ENCODE measurements around the gene NRG3. TPM values are rescaled to one million over a fixed set of nuclear protein-coding genes. Genes with fewer than 3 reads are reported as not detected.

NRG3 gene
- total RNA-seq, 2 experiments from 2014 or later = not detected

GRCh38 chr10:81915504-81915897 lies 40.5 kb downstream of the NRG3 start:
- CTCF ChIA-PET = no interaction called here
- no peak for DNase-seq
- Histone ChIP-seq H3K9me3 (ENCODE audit: control insufficient read depth in 1 of 2, insufficient read depth in 1 of 2, low read length in 2 of 2) (peaks cover 0 to 4% of the 10 kb centered on the region in 2 experiments), H3K4me1 (ENCODE audit: insufficient read depth, low read length) (no peaks in the 10 kb centered on the region), H3K27ac (ENCODE audit: low read depth in 1 of 2, low read length in 2 of 2) (no peak overlapping the region), H3K4me3 (ENCODE audit: low read length) (no peak overlapping the region), H3K36me3 (ENCODE audit: insufficient read depth, low read length) (no peaks in the 10 kb centered on the region), H3K27me3 (ENCODE audit: control insufficient read depth in 1 of 2, insufficient read depth in 2 of 2, low read length in 2 of 2) (no peaks in the 10 kb centered on the region)
- peaks cover 5% of the 10 kb centered on the region for H3K27me3 Mint-ChIP-seq
- ATAC-seq (ENCODE audit: poor library complexity) = no peak
- H3K4me1 Mint-ChIP-seq (ENCODE audit: low read depth) = no peaks in the 10 kb centered on the region
- POLR2A ChIA-PET = no interaction called here
- peaks cover 3% of the 10 kb centered on the region for H3K9me3 Mint-ChIP-seq
- TF ChIP-seq CTCF (IDR thresholded peaks at IDR 0.05) = no peak
- intact Hi-C loops (cut with DNase I, micrococcal nuclease) = no loop called here
- no peak overlapping the region for H3K4me3 Mint-ChIP-seq
- H3K36me3 Mint-ChIP-seq (ENCODE audit: low read depth) = no peaks in the 10 kb centered on the region
- no peak overlapping the region for H3K27ac Mint-ChIP-seq

GRCh38 chr10:81917666-81918065 lies 42.7 kb downstream of the NRG3 start:
- Histone ChIP-seq H3K4me1 (ENCODE audit: insufficient read depth, low read length) (no peaks in the 10 kb centered on the region), H3K4me3 (ENCODE audit: low read length) (no peak overlapping the region), H3K36me3 (ENCODE audit: insufficient read depth, low read length) (no peaks in the 10 kb centered on the region), H3K27me3 (ENCODE audit: control insufficient read depth in 1 of 2, insufficient read depth in 2 of 2, low read length in 2 of 2) (no peaks in the 10 kb centered on the region), H3K27ac (ENCODE audit: low read depth in 1 of 2, low read length in 2 of 2) (no peak overlapping the region), H3K9me3 (ENCODE audit: control insufficient read depth in 1 of 2, insufficient read depth in 1 of 2, low read length in 2 of 2) (peaks cover 0 to 4% of the 10 kb centered on the region in 2 experiments)
- Mint-ChIP-seq H3K4me3 (no peak overlapping the region), H3K27ac (no peak overlapping the region), H3K27me3 (peaks cover 3% of the 10 kb centered on the region), H3K9me3 (peaks cover under 1% of the 10 kb centered on the region), H3K4me1 (ENCODE audit: low read depth) (no peaks in the 10 kb centered on the region), H3K36me3 (ENCODE audit: low read depth) (no peaks in the 10 kb centered on the region)
- ChIA-PET POLR2A (no interaction called here), CTCF (no interaction called here)
- intact Hi-C loops (cut with DNase I, micrococcal nuclease) = no loop called here
- TF ChIP-seq CTCF (IDR thresholded peaks at IDR 0.05) = no peak
- DNase-seq = no peak
- no peak for ATAC-seq (ENCODE audit: poor library complexity)

GRCh38 chr10:81918766-81919165 lies 43.8 kb downstream of the NRG3 start:
- ATAC-seq (ENCODE audit: poor library complexity) (no peak), DNase-seq (no peak)
- intact Hi-C loops (cut with DNase I, micrococcal nuclease) = no loop called here

More at GRCh38 chr10:81918766-81919165, 43.8 kb downstream of the NRG3 start:
- Histone ChIP-seq H3K27me3 (ENCODE audit: control insufficient read depth in 1 of 2, insufficient read depth in 2 of 2, low read length in 2 of 2) (no peaks in the 10 kb centered on the region), H3K36me3 (ENCODE audit: insufficient read depth, low read length) (no peaks in the 10 kb centered on the region), H3K9me3 (ENCODE audit: control insufficient read depth in 1 of 2, insufficient read depth in 1 of 2, low read length in 2 of 2) (peaks cover 0 to 5% of the 10 kb centered on the region in 2 experiments), H3K27ac (ENCODE audit: low read depth in 1 of 2, low read length in 2 of 2) (no peak overlapping the region), H3K4me1 (ENCODE audit: insufficient read depth, low read length) (no peaks in the 10 kb centered on the region), H3K4me3 (ENCODE audit: low read length) (no peak overlapping the region)
- Mint-ChIP-seq H3K27ac (no peak overlapping the region), H3K4me3 (no peak overlapping the region), H3K27me3 (no peaks in the 10 kb centered on the region), H3K36me3 (ENCODE audit: low read depth) (no peaks in the 10 kb centered on the region), H3K9me3 (no peaks in the 10 kb centered on the region), H3K4me1 (ENCODE audit: low read depth) (no peaks in the 10 kb centered on the region)
- TF ChIP-seq CTCF (IDR thresholded peaks at IDR 0.05) = no peak
- POLR2A ChIA-PET = no interaction called here
- CTCF ChIA-PET = no interaction called here
